Measurements from ENCODE around the gene LHFPL3.

DNA sequence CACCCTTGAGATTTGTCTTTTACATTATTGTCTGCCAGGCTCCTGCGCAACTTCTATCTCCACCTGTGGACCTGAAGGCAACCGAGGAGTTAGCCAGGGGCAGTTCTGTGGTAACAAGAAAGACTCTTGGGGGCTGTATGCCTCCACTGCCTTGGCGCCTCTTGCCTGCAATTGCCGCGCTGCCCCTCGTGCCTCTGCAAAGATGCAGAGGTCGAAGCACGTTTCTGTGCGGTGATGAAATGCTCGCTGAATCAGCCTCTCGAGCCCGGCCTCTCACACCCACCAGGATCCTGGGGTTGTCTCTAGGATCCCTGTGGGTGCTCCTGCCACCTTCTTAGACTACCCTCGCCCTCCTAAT lies 486 bp upstream of the LHFPL3 start:
- TF ChIP-seq, protein P1, sequence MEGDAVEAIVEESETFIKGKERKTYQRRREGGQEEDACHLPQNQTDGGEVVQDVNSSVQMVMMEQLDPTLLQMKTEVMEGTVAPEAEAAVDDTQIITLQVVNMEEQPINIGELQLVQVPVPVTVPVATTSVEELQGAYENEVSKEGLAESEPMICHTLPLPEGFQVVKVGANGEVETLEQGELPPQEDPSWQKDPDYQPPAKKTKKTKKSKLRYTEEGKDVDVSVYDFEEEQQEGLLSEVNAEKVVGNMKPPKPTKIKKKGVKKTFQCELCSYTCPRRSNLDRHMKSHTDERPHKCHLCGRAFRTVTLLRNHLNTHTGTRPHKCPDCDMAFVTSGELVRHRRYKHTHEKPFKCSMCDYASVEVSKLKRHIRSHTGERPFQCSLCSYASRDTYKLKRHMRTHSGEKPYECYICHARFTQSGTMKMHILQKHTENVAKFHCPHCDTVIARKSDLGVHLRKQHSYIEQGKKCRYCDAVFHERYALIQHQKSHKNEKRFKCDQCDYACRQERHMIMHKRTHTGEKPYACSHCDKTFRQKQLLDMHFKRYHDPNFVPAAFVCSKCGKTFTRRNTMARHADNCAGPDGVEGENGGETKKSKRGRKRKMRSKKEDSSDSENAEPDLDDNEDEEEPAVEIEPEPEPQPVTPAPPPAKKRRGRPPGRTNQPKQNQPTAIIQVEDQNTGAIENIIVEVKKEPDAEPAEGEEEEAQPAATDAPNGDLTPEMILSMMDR (IDR thresholded peaks at IDR 0.05 in 4 of 5, conservative IDR thresholded peaks at IDR 0.05 in 1 of 5): no peak
- no peak for TF ChIP-seq POLR2A (IDR thresholded peaks at IDR 0.05)
